BLaER1 (cell line): ENCODE results near the gene GATA3.
"Not testable (repeated sequence)": the region's sequence is repeated elsewhere in the genome, so short reads cannot be mapped to it uniquely, and the experiment has no call there.

ENCODE experiments used
- H3K27ac ChIP-seq: shearing (Covaris generic); formaldehyde crosslinking; 2 replicates; pipeline ENCODE4 v1.8.1; 2022
- H3K27me3 ChIP-seq: shearing (Covaris generic); formaldehyde crosslinking; 2 replicates; pipeline ENCODE4 v1.8.1; 2022
- H3K36me3 ChIP-seq: shearing (Covaris generic); formaldehyde crosslinking; 2 replicates; pipeline ENCODE4 v1.8.1; 2022
- H3K4me1 ChIP-seq: shearing (Covaris generic); formaldehyde crosslinking; 2 replicates; pipeline ENCODE4 v1.8.1; 2022
- H3K4me2 ChIP-seq: shearing (Covaris generic); formaldehyde crosslinking; 2 replicates; pipeline ENCODE4 v1.8.1; 2022
- H3K4me3 ChIP-seq: shearing (Covaris generic); formaldehyde crosslinking; 2 replicates; pipeline ENCODE4 v1.8.1; 2022
- H3K9ac ChIP-seq: shearing (Covaris generic); formaldehyde crosslinking; 2 replicates; pipeline ENCODE4 v1.8.1; 2022
- H3K9me3 ChIP-seq: shearing (Covaris generic); formaldehyde crosslinking; 2 replicates; pipeline ENCODE4 v1.8.1; 2022
- H4K20me1 ChIP-seq: shearing (Covaris generic); formaldehyde crosslinking; 2 replicates; pipeline ENCODE4 v1.8.1; 2022
- Cebpa-rat ChIP-seq: shearing (Covaris generic); IDR thresholded peaks from 2 replicates; pipeline ENCODE4 v1.8.1; 2022

Gene GATA3

DNA sequence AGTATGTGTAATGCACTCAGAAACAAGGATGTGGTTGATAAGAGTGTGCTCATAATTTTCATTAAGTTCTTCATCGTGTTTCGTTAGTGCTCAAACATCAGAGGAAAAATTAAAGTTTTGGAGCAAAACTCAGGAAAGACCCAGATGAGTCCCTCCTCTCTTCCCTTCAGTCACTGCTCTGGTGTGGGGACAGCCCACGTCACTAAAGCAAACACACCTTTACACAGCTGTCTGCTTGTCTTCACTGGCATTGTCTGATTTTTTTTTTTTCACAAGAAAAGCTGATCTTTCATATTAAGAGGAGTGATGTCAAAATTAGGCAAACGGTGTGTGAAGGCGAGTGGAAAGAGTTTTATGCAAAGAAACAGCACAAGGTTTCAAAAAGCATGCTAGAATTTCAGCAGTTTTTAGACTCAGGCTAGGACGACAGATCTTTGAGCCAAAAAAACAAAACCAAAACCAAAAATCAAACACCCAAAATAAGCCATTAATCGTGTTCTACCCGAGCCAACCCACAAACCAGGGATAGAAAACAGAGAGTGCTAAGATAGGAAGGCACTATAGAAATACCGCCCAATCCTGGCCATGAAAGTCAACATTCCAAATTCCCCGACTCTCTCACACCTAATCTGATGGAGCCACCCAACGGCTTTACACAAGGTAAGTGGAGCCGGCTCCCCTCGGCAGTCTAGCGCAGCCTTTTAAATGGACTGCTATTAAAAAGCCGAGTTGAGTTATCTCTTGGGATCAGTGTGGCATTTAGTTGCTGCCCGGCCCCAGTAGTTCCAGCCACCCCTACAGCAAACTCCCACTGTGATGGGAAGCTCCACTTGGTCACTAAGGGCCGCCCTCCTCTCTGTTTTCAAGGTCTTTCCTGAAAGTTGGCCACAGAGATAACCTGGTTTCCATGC is 27.9 kb upstream of the GATA3 start:
- Histone ChIP-seq H3K4me2 (no peak overlapping the region), H3K36me3 (no peaks in the 10 kb centered on the region), H3K9me3 (no peaks in the 10 kb centered on the region), H3K9ac (no peak overlapping the region), H3K27me3 (no peaks in the 10 kb centered on the region), H3K4me3 (no peak overlapping the region), H3K4me1 (no peaks in the 10 kb centered on the region), H4K20me1 (no peaks in the 10 kb centered on the region), H3K27ac (no peak overlapping the region)
- TF ChIP-seq Cebpa-rat: no peak

DNA sequence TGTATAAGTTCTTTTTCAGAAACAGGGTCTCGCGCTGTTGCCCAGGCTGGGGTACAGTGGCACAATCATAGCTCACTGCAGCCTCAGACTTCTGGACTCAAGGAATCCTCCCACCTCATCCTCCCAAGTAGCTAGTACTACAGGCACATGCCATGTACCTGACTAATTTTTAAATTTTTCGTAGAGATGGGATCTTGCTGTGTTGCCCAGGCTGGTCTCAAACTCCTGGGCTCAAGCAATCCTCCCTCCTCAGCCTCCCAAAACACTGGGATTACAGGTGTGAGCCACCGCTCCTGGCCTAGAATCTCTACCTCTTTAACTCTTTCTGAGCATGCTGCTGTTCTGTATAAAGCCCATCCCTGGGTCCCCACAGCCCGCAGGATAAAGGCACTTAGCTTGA is 23.3 kb upstream of the GATA3 start:
- not testable (repeated sequence) for H3K4me2 ChIP-seq, H3K36me3 ChIP-seq, H3K4me3 ChIP-seq, H3K27ac ChIP-seq, H3K4me1 ChIP-seq, H4K20me1 ChIP-seq, H3K9ac ChIP-seq
- Histone ChIP-seq H3K9me3 (peaks cover 23% of the 10 kb centered on the region), H3K27me3 (peaks cover 39% of the 10 kb centered on the region)

DNA sequence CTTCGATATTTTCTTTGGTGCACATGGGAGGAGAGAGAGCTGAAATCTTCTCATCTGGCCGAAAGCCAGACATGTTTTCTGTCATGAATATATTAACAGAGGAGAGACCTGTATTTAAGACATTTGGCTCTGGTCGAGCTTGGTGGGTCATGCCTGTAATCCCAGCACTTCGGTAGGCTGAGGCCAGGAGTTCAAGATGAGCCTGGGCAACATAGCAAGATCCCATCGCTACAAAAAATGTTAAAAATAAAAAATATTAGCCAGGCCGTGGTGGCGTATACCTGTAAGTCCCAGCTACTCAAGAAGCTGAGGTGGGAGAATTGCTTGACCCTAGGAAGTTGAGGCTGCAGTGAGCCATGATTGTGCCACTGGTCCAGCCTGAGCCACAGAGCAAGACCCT is 21.9 kb upstream of the GATA3 start:
- no peak for TF ChIP-seq Cebpa-rat
- no peaks in the 10 kb centered on the region for H3K4me1 ChIP-seq
- H3K36me3 ChIP-seq: no peaks in the 10 kb centered on the region
- H3K27me3 ChIP-seq: peaks cover 53% of the 10 kb centered on the region
- H3K4me3 ChIP-seq: no peak overlapping the region
- H3K4me2 ChIP-seq: no peak overlapping the region
- no peak overlapping the region for H3K27ac ChIP-seq
- H4K20me1 ChIP-seq: peaks cover 17% of the 10 kb centered on the region
- H3K9ac ChIP-seq: no peak overlapping the region
- peaks cover 31% of the 10 kb centered on the region for H3K9me3 ChIP-seq

DNA sequence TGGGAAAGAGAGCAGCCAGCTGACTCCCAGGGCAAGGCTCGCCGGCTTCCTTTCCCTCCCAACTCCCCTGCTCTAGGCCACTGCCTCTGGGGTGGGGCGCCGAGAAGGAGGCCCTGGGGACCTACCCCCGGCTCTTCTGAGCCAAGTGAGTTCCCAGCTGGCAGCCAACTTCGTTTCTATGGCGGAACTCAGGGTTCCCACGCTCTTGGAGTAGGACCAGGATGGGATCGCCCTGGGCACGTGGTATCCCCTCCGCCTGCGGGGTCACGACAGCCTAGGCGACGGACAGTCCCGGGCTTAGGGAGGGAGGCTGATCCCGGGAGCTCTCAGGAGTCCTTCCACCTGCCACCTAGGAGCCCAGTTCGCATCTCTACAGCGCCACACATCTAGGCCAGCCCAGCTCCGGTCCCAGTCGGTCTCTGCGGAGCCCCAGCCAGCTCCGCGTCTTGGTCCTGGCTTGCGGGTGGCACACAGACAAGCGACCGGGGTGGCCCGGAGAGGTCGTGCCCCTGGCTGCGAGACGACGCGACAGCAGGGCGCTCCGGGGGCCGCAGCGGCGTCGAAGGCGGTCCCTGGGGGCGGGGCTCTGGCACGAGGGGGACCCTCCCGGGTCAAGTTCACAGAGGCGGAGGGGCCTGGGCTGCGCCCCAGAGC is 20.5 kb upstream of the GATA3 start:
- Histone ChIP-seq H3K4me2 (no peak overlapping the region), H3K36me3 (no peaks in the 10 kb centered on the region), H3K4me3 (no peak overlapping the region), H3K27me3 (peaks cover 67% of the 10 kb centered on the region), H3K9ac (no peak overlapping the region), H3K4me1 (no peaks in the 10 kb centered on the region), H3K9me3 (peaks cover 31% of the 10 kb centered on the region), H3K27ac (no peak overlapping the region), H4K20me1 (peaks cover 29% of the 10 kb centered on the region)
- TF ChIP-seq Cebpa-rat: no peak

DNA sequence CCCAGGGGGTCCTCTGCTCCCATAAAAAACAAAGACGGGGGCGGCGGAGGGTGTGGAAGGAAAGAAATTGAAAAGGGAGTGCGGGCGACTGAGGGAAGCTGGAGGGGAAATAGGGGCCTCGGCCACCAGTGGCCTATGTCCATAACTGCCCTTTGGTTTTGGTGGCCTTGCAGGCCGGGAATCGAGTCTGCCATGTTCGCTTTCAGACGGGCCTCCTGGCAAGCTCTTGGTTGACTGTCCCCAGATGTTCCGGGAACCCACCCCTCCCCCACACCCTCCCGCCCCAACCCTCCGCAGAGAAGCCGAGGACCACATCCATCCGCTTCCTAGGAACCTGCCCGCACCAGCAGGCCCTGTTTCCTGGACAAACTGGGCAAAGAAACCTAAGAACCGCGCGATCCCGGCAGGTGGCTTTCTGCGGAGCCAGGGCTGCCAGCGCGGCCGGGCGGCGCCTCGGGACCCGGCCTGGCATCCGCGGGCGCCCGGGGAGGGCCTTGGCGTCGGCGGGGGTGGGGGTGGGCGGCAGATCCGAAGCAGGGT is 20.0 kb upstream of the GATA3 start:
- Histone ChIP-seq H3K9me3 (peaks cover 31% of the 10 kb centered on the region), H3K36me3 (no peaks in the 10 kb centered on the region), H3K27me3 (peaks cover 73% of the 10 kb centered on the region), H3K4me2 (no peak overlapping the region), H4K20me1 (peaks cover 34% of the 10 kb centered on the region), H3K4me3 (no peak overlapping the region), H3K4me1 (no peaks in the 10 kb centered on the region), H3K9ac (no peak overlapping the region), H3K27ac (no peak overlapping the region)
- TF ChIP-seq Cebpa-rat: no peak

DNA sequence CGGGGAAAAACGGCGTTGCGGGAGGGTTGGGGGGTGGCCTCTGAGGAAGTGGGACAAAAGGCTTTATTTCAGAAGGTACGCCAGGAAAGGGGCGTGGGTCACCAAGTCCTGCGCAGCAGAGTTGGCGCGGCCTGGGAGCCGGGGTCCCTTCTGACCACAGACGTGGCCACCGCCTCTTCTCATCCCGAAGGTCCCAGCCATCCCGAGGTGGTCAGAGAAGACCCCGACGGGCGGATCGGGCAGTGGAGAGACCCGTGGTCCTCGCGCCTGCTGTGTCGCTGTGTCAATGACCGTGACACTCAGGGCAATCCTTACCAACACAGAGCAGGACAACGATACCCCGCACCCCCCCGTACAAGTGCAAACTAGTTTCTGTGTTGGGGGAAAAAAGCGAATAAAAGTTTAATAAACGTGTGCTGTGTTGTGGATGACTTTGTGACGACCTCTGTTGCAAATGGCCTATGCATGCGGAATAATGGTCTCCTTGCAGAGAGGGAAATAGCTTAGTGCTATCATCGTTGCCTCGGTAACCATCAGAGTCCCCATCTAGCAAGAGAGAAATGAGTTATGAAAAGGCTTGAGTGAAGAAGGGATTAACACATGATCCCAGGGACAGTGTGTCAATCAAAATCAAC is 19.4 kb upstream of the GATA3 start:
- Histone ChIP-seq H3K9me3 (peaks cover 31% of the 10 kb centered on the region), H3K4me3 (no peak overlapping the region), H3K9ac (no peak overlapping the region), H4K20me1 (peaks cover 40% of the 10 kb centered on the region), H3K36me3 (no peaks in the 10 kb centered on the region), H3K27ac (no peak overlapping the region), H3K4me2 (no peak overlapping the region), H3K4me1 (no peaks in the 10 kb centered on the region), H3K27me3 (peaks cover 78% of the 10 kb centered on the region)
- TF ChIP-seq Cebpa-rat: no peak

DNA sequence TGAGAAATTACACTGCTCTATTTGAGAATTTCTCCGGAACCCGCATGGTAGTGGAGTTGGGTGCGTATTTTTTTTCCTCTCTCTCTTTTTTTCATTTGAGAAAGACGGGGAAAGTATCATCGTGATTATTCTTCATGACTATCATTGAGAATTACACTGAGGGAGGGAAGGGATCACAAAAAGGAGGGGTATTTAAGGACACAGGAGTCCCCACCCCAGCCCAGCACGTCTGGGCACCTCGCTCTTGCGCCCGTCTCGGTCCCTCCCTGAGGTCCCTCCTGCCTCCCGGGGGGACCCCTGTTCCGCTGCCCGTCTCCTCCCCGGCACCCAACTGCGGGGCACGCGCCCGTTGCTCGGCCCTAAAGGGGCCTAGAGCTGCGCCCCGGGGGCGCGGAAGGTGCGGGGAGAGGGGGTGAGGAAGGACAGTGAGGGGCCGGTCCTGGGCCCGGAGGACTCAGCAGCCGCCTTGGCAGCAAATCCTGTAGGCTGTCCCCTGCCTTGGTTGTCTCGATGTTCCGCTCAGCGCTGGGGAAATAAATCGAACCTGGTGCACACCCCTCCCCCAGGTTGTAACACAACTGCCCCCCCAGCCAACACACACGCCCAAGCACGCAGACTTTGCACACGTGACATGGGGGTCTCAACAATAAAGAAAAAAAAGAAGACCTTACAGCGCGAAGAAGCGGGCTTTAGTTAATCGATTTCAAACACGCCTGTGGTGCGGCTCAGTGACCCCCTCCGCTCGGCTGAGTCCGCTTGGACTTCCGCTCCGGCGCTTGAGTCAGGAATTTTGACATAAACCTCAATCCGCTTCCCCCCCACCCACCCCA is 18.6 kb upstream of the GATA3 start:
- Histone ChIP-seq H3K27ac (no peak overlapping the region), H3K4me2 (no peak overlapping the region), H3K27me3 (peaks cover 86% of the 10 kb centered on the region), H3K9ac (no peak overlapping the region), H3K4me3 (no peak overlapping the region), H3K4me1 (no peaks in the 10 kb centered on the region), H3K9me3 (peaks cover 31% of the 10 kb centered on the region), H4K20me1 (peaks cover 48% of the 10 kb centered on the region), H3K36me3 (no peaks in the 10 kb centered on the region)
- TF ChIP-seq Cebpa-rat: no peak

DNA sequence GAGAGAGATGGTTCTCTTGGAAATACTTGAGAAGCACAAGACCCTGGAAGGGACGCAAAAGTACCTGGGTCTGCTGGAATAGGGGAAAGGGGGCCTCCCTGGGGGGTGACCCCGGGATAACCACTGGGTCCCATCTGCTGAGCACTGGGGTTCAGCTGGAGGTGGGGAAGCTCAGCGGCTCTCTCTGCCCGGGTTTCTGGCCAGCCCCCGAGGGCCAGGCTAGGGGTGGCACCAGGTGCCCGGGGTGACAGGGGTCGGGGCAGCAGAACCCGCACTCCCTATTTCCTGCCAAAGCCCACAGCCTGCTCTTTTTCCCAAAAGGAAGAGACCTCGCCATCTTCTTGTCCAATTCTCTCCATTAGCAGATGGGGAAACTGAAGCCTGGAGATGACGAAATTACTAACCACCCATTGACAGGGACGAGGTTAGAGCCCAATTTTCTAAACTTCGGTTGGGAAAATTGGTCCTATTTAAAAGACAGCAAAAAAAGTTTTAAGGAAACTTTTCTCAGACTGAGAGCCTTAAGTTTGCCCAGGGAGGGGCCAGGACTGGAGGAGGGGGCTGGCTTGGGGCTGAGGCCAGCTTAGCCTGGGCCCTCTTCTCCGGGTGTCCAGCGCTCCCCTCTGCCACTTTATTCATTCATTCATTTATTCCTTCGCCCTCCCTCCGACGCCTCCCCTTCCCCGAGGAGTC is 17.8 kb upstream of the GATA3 start:
- TF ChIP-seq Cebpa-rat: no peak
- Histone ChIP-seq H3K4me2 (no peak overlapping the region), H3K36me3 (no peaks in the 10 kb centered on the region), H3K9ac (no peak overlapping the region), H3K4me1 (no peaks in the 10 kb centered on the region), H3K27me3 (peaks cover 94% of the 10 kb centered on the region), H3K27ac (no peak overlapping the region), H4K20me1 (peaks cover 53% of the 10 kb centered on the region), H3K4me3 (no peak overlapping the region), H3K9me3 (peaks cover 31% of the 10 kb centered on the region)
